Right forelimb (tissue), 1 donor: ENCODE measurements around the gene CTBP1.

Experiments used
- DNase-seq: peaks from one replicate; pipeline ENCODE4 v3.0.0-alpha.2; 2018

Gene CTBP1

DNA sequence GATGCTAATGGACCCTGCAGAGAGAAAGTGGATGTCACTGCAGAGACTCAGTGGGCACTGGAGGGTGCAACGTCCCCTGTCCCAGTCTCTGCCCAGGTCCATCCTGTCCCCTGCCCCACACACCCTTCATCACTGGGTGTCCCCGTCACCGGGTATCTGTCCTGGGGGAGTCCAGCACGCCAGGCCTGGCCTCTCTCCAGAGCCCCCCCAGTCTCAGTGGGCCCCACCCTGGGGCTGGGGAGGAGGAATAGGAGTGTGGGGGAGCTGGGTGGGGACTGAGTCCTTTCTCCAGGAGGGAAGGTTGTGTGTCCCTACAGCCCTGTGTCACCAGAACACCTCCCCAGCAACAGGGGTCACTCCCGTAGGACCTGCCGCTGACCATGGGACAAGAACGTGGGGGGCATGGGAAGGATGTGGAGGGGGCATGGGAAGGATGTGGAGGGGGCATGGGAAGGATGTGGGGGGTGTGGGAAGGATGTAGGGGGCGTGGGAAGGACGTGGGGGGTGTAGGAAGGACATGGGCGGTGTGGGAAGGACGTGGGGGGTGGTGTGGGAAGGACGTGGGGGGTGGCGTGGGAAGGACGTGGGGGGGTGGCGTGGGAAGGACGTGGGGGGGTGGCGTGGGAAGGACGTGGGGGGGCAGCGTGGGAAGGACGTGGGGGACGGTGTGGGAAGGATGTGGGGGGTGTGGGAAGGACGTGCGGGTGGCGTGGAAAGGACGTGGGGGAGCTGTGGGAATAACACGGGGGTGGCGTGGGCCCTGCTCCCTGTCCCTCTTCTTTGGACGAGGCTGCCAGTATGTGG, 55.5 kb downstream of the CTBP1 start:
- no peak for DNase-seq

DNA sequence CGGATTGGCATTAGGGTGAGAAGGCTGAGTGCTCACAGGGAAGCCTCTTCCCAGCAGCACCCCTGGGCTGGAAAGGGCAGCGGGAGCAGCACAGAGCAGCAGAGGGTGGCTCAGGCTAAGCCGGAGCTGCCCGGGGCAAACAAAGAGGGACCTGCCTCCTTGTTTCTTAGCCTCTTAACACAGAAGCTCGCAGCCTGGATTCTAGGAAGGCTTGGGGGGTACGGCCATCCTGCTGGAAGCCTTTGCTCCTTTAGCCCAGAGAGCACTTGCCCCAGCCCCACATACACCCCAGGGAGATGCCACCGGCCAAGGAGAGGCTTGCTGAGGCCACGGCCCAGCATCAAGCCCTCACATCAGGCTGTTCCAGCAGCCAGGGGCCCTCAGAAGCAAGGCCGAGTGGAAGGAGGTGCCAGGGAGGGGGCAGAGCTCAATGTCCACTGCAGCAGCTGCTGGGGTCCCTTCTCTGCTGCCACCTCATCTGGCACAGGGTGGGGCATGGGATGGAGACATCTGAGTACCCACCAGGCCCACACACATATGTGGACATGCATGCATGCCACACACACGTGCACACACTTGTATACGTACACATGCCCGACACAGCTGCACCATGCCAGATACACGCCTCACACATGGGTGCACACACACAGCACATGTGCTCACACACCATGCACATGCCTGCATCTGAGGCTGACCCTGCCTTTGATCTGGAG, 56.3 kb downstream of the CTBP1 start:
- no peak for DNase-seq

GRCh38 chr4:1192091-1192492, 56.8 kb downstream of the CTBP1 start:
- peak; percentile 88 for DNase-seq

DNA sequence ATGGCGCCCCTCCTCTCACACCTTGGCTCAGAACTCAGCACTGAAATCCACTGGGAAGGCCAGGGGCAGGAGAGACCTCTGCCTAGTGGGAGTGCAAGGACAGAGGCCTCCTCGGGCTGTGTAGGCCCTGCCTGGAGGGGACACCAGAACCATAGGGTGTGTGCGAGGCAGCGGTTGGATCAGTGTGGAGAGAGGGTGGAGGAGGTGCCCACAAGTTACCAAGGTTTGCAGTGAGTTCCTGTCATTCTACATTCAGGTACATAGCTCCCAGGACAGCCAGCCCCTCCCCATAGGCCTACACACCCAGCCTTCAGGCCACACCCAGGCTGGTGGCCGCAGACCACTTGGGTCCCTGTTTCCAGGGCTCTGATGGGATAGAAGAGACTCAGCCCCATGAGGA, 57.3 kb downstream of the CTBP1 start:
- DNase-seq: no peak

DNA sequence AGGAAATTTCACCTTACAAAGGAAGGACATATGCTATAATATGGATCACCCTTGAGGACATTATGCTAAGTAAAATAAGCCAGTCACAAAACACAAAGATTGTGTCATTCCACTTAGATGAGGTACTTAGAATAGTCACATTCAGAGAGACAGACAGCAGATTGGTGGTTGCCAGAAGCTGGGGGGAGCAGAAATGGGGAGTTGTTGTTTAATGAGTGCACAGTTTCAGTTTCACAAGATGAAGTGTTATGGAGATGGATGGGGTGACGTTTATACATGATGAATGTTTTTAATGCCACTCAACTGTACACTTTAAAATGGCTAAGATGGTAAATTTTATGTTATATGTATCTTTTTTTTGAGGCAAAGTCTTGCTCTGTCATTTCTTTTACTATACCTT, 61.7 kb downstream of the CTBP1 start:
- no peak for DNase-seq

GRCh38 chr4:1183985-1184773, 64.8 kb downstream of the CTBP1 start:
- no peak for DNase-seq

DNA sequence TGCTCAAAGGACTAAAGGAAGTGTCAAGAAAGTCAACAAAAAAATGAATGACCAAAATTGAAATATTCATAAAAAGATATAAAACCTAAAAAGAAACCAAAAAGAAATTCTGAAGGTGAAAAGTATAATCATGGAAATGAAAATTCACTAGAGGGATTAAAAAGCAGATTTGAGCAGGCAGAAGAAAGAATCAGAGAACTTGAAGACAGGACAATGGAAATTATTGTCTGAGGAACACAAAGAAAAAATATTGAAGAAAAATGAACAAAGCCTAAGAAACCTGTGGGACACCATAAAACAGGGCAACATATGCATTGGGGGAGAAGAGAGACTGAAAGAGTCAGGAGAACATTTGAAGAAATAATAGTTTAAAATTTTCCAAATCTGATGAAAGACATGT, 66.6 kb downstream of the CTBP1 start:
- DNase-seq: no peak

GRCh38 chr4:1180663-1181062, 68.3 kb downstream of the CTBP1 start:
- DNase-seq: no peak

- DNase-seq: no peak
Observed at GRCh38 chr4:1179976-1180375, 69.0 kb downstream of the CTBP1 start.

DNA sequence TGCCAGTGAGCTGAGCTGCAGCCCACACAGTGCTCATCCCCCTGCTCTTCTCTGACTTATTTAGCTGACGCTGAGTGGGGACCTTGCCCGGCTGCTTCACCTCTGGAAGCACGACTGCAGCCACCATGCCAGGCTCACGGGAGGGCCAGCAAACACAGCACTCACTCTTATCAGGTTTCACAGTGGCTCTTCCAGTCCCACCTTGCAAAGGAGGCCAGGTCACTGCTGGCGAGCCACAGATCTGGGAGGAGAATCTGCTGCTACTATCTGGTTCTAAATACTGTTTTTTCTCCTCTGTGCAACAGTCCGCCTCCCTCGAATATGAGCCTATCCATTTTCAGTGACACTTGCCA, 69.9 kb downstream of the CTBP1 start:
- DNase-seq: no peak

DNA sequence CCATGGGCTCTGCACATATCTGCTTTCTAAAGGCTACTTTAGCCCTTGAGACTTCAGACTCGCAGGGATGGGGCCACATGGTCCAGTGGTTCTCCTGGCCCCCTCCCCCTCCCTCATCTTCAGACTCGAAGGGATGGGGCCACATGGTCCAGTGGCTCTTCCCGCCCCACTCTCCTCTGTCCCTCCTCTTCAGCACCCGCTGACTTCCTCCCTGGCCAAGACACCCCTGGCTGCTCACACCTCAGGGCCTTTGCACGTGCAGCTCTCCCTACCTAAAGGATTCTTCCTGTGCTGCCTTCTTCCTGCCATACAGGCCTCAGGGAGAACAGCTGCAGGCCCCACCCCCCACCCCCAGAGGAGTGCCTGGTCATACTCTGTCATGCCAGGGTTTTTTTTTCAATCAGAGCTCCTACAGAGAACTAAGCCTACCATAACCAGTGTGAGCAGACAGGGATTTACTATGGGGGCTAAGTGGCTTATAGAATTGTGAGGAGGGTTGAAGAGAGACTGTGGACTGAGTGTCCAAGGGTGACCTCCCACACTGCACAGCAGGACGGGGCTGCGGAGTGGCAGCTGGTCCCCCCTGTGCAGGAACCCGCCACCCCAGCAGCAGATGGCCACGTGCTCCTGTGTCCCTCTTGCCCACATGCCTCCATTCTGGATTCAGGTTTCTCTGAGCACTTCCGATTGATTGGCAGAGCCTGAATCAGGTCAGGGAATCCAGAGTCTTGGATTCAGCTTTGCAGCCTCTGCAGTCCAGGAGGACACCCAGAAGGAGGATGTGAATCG, 70.4 kb downstream of the CTBP1 start:
- DNase-seq: no peak

GRCh38 chr4:1177274-1178141, 71.4 kb downstream of the CTBP1 start:
- no peak for DNase-seq

DNA sequence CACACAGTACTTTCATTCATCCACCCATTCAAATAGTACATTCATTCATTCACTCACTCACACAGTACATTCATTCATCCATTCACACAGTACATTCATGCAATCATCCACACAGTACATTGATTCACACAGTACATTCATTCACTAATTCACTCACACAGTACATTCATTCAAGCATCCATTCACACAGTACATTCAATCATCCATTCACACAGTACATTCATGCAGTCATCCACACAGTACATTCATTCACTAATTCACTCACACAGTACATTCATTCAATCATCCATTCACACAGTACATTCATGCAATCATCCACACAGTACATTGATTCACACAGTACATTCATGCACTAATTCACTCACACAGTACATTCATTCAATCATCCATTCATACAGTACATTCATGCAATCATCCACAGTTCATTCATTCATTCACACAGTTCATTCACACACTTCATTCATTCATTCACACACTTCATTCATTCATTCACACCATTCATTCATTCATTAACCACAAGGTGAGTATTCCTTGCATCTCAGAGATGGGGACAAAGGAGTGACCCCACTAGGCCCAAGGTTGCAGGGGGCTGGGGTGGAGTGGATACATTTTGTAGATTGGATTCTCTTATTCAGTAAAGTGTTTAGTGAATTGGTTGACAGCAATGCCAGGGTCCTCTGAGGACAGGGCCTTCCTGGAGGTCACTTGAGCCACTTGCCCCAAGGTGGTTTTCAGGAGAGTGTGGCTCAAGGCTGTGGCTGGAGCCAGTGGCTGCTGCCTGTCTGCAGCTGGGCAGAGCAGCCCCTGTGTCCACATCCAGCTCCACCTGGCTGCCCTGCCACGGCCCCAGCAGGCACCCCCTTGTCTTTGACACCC, 72.3 kb downstream of the CTBP1 start:
- DNase-seq: no peak

- no peak for DNase-seq
Observed at GRCh38 chr4:1175635-1176229, 73.2 kb downstream of the CTBP1 start.

DNA sequence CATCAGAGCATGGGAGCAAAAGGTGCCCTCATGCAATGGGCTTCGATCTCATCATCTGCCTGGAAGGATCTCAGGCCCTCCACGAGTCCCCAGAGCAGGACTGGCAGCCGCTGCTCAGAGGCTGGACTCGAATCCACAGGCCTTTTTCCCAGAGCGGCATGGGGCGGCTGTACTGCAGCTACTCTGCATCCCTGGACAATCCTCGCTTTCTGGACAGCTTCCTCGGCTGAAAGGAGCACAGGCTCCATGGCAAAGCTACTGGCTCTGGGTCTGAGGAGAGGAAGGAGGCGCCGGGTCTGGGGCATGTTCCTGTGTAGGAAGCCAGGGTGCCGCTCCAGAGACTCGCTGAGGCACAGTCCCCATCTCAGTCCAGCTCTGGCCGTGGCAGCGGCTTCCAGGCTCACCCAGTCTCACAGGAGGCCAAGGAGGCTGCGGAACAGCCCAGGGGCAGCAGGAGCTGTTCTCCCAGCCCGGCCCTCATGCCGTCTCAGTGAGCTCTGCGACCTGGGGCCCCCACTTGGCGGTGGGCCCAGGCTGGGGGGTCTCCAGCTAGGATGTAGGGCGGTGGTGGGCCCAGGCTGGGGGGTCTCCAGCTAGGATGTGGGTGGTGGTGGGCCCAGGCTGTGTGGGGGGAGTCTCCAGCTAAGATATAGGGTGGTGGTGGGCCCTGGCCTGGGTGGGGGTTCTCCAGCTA, 73.8 kb downstream of the CTBP1 start:
- no peak for DNase-seq

- DNase-seq: no peak
Observed at GRCh38 chr4:1172971-1173757, 75.8 kb downstream of the CTBP1 start.

DNA sequence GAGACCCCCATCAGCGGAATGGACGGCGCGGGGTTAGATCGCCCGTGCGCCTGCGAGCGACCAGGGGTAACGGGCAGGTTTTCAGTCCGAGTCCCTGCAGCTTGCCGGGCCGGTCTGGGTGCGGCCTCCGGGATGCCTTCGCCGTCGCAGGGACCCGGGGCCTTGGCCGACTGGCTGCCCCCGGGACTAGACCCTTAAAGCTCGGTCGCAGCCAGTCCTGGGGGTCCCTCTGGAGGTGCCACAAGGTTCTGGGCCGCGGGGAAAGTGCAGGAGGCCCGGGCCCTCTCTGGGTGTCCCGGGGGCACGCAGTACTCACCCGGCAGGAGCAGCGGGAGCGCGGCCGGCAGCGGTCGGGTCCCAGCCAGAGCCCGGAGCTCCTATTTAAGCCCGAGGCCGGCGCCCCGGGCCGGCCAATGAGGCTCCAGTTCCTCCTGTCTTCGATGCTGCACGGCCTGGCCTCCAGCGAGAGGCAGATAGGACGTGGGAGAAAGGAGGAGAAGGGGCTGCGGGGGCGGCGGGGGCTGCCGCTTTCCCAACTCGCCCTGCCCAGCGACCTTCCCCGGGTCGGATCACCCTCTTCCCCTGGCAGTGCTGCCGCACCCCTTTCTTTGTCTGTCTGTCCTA, 76.6 kb downstream of the CTBP1 start, which contains the start of gene SPON2:
Gene SPON2 (minus strand): TSS at position 356 of the 624 bp plus-strand sequence.
- peak; percentile 70 for DNase-seq
